ENCODE measurements around the gene TRIM38. TPM values are rescaled to one million over a fixed set of nuclear protein-coding genes. Genes with fewer than 3 reads are reported as not detected.

TRIM38 gene, protein sequence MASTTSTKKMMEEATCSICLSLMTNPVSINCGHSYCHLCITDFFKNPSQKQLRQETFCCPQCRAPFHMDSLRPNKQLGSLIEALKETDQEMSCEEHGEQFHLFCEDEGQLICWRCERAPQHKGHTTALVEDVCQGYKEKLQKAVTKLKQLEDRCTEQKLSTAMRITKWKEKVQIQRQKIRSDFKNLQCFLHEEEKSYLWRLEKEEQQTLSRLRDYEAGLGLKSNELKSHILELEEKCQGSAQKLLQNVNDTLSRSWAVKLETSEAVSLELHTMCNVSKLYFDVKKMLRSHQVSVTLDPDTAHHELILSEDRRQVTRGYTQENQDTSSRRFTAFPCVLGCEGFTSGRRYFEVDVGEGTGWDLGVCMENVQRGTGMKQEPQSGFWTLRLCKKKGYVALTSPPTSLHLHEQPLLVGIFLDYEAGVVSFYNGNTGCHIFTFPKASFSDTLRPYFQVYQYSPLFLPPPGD
- polyA plus RNA-seq (2012; ENCODE audit: insufficient read length, low read depth): 1.8 TPM

DNA sequence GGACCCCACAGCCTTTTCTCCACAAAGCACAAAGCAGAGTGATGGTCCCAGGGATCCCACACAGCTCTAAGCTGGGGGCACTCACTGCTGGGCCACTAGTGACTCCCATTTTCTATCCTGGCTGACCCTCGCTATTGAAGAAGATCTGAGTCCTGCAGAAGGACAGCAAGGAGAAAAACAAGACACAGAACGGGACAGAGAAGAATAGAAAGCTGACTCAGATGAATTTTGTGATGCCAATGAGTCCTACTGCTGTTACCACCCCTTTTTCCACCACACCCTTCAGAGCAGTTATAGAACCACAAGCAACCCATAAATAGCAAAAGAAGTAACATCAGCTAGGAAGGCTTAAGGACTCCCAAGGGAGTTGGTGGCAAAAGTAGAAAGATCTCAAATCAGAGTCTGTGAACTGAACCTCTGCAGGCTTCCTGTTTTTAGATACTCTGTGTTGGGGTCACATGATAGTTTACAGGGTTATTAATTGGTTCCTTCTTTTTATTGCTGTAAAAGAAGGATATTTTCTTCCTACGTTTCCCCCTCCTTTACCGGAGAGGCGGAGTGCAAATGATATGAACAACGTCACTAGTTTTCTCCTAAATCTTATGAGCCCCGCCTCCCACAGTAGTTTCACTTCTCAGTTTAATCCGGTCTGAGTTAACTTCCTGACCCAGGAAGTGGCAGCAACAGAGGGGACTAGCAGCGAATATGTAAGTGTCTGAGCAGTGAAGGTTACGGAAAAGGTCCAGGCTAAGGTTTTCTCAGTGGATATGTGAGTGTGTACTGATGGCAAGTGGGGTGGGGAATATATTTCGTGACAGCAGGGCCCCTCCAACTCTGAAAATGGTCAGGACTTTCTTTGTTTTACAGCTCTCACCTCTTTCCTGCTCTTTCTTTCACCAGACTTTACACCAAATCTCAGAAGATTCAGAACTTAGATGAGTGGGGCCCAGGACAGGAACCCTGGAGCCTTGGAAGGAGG is at the start of gene TRIM38:
Gene TRIM38 (plus strand): TSS at position 654 of the 979 bp plus-strand sequence. CDS start 3,721 bp downstream, outside the sequence.
- TF ChIP-seq POLR2AphosphoS5 (IDR thresholded peaks at IDR 0.05; ENCODE audit: low read depth, low read length) (peak; percentile 90), SIN3A (IDR thresholded peaks at IDR 0.05; ENCODE audit: borderline replicate concordance, insufficient read depth, low read length) (peak; percentile 27; the same call in 1 of the 2 replicates), FOXP2 (optimal IDR thresholded peaks at IDR 0.05; ENCODE audit: borderline replicate concordance, extremely low read depth, extremely low read length, insufficient read depth) (no peak), TAF1 (IDR thresholded peaks at IDR 0.05; ENCODE audit: borderline replicate concordance, insufficient read depth, low read length) (peak; percentile 84; the same call in 1 of the 2 replicates)
- TF ChIP-seq, protein P1, sequence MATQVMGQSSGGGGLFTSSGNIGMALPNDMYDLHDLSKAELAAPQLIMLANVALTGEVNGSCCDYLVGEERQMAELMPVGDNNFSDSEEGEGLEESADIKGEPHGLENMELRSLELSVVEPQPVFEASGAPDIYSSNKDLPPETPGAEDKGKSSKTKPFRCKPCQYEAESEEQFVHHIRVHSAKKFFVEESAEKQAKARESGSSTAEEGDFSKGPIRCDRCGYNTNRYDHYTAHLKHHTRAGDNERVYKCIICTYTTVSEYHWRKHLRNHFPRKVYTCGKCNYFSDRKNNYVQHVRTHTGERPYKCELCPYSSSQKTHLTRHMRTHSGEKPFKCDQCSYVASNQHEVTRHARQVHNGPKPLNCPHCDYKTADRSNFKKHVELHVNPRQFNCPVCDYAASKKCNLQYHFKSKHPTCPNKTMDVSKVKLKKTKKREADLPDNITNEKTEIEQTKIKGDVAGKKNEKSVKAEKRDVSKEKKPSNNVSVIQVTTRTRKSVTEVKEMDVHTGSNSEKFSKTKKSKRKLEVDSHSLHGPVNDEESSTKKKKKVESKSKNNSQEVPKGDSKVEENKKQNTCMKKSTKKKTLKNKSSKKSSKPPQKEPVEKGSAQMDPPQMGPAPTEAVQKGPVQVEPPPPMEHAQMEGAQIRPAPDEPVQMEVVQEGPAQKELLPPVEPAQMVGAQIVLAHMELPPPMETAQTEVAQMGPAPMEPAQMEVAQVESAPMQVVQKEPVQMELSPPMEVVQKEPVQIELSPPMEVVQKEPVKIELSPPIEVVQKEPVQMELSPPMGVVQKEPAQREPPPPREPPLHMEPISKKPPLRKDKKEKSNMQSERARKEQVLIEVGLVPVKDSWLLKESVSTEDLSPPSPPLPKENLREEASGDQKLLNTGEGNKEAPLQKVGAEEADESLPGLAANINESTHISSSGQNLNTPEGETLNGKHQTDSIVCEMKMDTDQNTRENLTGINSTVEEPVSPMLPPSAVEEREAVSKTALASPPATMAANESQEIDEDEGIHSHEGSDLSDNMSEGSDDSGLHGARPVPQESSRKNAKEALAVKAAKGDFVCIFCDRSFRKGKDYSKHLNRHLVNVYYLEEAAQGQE (IDR thresholded peaks at IDR 0.05; ENCODE audit: insufficient read depth in 1 of 2, low read depth in 2 of 2, low read length in 2 of 2): no peak; a peak in 1 of 4 replicates

DNA sequence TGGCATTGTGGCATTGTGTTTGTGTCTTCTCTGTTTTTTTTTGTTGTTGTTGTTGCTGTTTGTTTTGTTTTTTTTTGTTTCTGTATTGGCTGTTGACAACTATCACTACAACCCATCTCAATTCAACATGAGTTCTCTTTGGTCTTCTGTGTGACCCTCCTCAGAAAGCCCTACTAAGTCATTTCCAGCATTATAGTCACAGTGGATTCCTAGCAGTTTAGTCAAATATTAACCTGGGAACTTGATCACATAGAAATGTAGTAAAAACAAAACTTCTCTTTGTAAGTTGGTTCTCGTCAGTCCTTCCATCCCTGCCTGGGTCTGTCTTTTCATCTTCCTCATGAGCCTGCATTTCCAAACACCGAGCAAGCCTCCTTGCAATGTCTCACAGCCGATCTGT is 48.9 kb upstream of the TRIM38 start:
- TF ChIP-seq POLR2AphosphoS5 (IDR thresholded peaks at IDR 0.05; ENCODE audit: low read depth, low read length) (no peak), TAF1 (IDR thresholded peaks at IDR 0.05; ENCODE audit: borderline replicate concordance, insufficient read depth, low read length) (no peak), SIN3A (IDR thresholded peaks at IDR 0.05; ENCODE audit: borderline replicate concordance, insufficient read depth, low read length) (no peak)

DNA sequence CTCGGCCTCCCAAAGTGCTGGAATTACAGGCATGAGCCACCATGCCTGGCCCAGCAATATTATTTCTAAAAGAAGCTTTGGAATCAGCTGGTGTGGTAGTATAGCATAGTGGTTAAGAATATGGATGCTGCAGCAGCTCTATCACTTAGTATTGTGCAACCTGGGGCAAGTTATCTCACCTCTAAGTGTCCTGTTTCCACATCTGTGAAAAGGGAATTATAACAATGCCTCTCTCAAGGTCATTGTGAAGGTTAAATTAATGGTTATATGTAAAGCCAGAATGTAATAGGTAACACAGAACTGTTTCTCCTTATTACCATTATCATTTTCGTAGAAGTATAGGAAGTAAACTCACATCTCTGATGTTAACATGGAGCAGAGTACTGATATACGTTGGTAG is 46.3 kb upstream of the TRIM38 start:
- TF ChIP-seq, protein P1 (IDR thresholded peaks at IDR 0.05; ENCODE audit: insufficient read depth in 1 of 2, low read depth in 2 of 2, low read length in 2 of 2): no peak
- TF ChIP-seq POLR2AphosphoS5 (IDR thresholded peaks at IDR 0.05; ENCODE audit: low read depth, low read length): no peak
- TF ChIP-seq FOXP2 (optimal IDR thresholded peaks at IDR 0.05; ENCODE audit: borderline replicate concordance, extremely low read depth, extremely low read length, insufficient read depth): no peak
- TF ChIP-seq TAF1 (IDR thresholded peaks at IDR 0.05; ENCODE audit: borderline replicate concordance, insufficient read depth, low read length): no peak
- no peak for TF ChIP-seq SIN3A (IDR thresholded peaks at IDR 0.05; ENCODE audit: borderline replicate concordance, insufficient read depth, low read length)

DNA sequence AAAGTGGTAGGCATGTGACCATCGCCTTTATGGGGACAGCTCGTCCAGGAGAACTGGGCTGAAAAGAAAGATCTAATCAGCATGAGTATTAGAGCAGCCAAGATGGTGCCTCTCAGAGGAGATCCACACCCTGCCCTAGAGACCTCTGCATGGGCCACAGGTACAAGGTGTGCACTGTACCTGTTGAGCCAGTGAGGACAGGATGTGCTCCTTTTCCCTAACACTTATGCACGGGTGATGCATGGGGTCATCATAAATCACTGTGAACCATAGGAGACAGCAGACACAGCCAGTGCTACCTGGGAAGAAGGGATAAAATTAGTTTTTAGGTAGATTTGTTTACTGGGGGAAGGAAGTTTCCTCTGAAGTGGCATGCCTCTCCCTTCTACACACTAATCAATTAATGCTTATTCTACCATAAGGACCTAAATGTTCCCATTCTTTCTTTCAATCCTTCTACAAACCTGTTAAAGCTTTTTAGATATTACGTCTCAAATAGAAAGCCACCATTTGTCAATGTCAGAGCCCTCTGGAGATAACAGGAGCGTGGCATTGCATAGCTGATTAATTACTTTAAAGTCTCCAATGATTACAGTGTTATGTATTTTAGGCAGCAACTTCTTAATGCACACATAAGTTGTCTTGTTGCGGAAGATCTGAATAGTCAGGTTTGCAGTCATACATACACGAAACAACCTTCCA is 45.7 kb upstream of the TRIM38 start:
- TF ChIP-seq SIN3A (IDR thresholded peaks at IDR 0.05; ENCODE audit: borderline replicate concordance, insufficient read depth, low read length) (no peak), FOXP2 (optimal IDR thresholded peaks at IDR 0.05; ENCODE audit: borderline replicate concordance, extremely low read depth, extremely low read length, insufficient read depth) (no peak), POLR2AphosphoS5 (IDR thresholded peaks at IDR 0.05; ENCODE audit: low read depth, low read length) (no peak), TAF1 (IDR thresholded peaks at IDR 0.05; ENCODE audit: borderline replicate concordance, insufficient read depth, low read length) (no peak)
- TF ChIP-seq, protein P1 (IDR thresholded peaks at IDR 0.05; ENCODE audit: insufficient read depth in 1 of 2, low read depth in 2 of 2, low read length in 2 of 2): no peak

Measured in PFSK-1 (cell line).